DND-41 (cell line): ENCODE data around the gene SEMA3B.

Experiments used
- ATAC-seq: fragments of 200-7000 bp; cut with Tn5 transposase; 3 replicates; pipeline ENCODE4 v1.9.1; 2021; ENCODE audit warnings: low read depth; ENCODE audit not compliant: insufficient read depth
- DNase-seq: peaks from one replicate; pipeline ENCODE4 v3.0.0-alpha.2; 2020
- H2AFZ ChIP-seq: 2 replicates; pipeline ENCODE4 v1.6.0; 2012; ENCODE audit warnings: low read depth, low read length
- H3K27ac ChIP-seq: 2 replicates; pipeline ENCODE4 v1.5.1; 2012; ENCODE audit warnings: low read length, inconsistent platforms
- H3K27me3 ChIP-seq: fragments of 200-600 bp; sonication (generic); 2 replicates; pipeline ENCODE4 v1.6.0; 2012; ENCODE audit warnings: low read length, mild to moderate bottlenecking, inconsistent platforms; ENCODE audit not compliant: insufficient read depth, poor library complexity
- H3K36me3 ChIP-seq: 2 replicates; pipeline ENCODE4 v1.5.1; 2012; ENCODE audit warnings: low read length, inconsistent platforms; ENCODE audit not compliant: insufficient read depth
- H3K4me1 ChIP-seq: 2 replicates; pipeline ENCODE4 v1.5.1; 2012; ENCODE audit warnings: mild to moderate bottlenecking, low read length; ENCODE audit not compliant: insufficient read depth
- H3K4me2 ChIP-seq: 2 replicates; pipeline ENCODE4 v1.6.0; 2012; ENCODE audit warnings: mild to moderate bottlenecking, moderate library complexity, low read length, inconsistent platforms; ENCODE audit not compliant: insufficient read depth
- H3K4me3 ChIP-seq, 2 experiments: fragments of 200-600 bp in 1 of 2; shearing (Covaris generic) in 1 of 2; 2 replicates each; pipeline ENCODE4 v1.5.1; 2012 to 2016; ENCODE audit warnings: inconsistent platforms in 2 of 2, low read length in 2 of 2, mild to moderate bottlenecking in 2 of 2, low read depth in 1 of 2, moderate library complexity in 1 of 2
- H3K79me2 ChIP-seq: 2 replicates; pipeline ENCODE4 v1.6.0; 2012; ENCODE audit warnings: low read length, inconsistent platforms; ENCODE audit not compliant: insufficient read depth
- H3K9ac ChIP-seq: 2 replicates; pipeline ENCODE4 v1.6.0; 2012; ENCODE audit warnings: low read depth, mild to moderate bottlenecking, inconsistent platforms, low read length, moderate library complexity
- H3K9me3 ChIP-seq: 2 replicates; pipeline ENCODE4 v1.5.1; 2012; ENCODE audit warnings: low read length, moderate library complexity, mild to moderate bottlenecking, inconsistent platforms; ENCODE audit not compliant: insufficient read depth, severe bottlenecking
- H4K20me1 ChIP-seq: 2 replicates; pipeline ENCODE4 v1.6.0; 2012; ENCODE audit warnings: low read length; ENCODE audit not compliant: insufficient read depth
- EZH2 ChIP-seq: IDR thresholded peaks from 3 replicates; pipeline ENCODE4 v1.6.1; 2012; ENCODE audit warnings: borderline replicate concordance, low read depth, mild to moderate bottlenecking, moderate library complexity, low read length, inconsistent platforms; ENCODE audit not compliant: severe bottlenecking
- TF ChIP-seq, protein P1 (sequence below): IDR thresholded peaks from 2 replicates; pipeline ENCODE4 v1.5.1; 2012; ENCODE audit warnings: borderline replicate concordance, low read length, moderate library complexity, mild to moderate bottlenecking; ENCODE audit not compliant: poor library complexity, severe bottlenecking; ENCODE audit errors: extremely low read depth

SEMA3B gene

DNA sequence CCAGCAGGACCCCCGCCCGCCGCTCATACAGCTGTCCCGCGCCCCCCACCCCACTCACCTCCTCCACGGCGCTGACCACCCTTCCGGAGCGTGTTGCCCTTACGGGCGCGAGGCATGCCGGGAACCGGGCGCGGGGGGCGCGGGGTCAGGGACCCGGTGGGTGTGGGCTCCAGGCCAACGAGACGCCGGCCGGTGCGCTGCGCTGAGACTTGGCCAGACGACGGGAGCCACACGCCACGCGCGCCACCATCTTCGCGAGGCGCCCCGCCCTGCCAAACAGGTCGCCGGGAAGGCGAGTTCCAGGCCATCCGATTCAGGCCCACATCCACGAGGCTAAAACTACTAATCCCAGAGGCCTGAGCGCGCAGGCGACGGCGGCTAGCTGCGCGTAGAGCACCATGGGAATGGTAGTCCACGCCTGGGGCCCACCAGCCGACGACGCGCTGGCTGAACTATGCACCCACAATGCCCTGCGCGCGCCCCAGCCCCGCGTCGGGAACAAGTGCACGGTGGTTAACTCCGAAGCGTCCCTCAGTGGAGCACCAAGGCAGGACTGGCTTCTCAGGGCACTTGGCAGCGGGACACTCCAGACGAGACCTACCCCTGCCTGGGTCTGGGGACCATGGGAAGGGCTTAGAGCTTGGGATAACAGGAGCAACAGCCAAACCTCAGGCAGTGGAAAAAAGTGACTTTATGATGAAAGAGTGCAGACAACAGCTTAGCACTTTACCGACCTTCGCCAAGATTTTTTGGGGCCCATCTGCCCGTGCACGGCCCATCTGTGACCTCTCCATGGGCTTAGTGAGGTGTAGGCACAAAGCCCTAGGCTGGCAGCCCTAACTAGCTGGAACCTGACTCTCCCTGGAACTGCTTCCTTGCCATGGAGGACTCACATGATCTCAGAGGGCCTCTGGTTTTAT is 23.5 kb downstream of the SEMA3B start, which contains the start of gene IFRD2:
IFRD2 (minus strand) TSS at position 271 of the 920 bp plus-strand sequence; CDS start at position 116, 155 bp downstream.
- DNase-seq (peak; percentile 98), ATAC-seq (peak; percentile 97)
- Histone ChIP-seq H3K4me2 (peak within 1 kb of the TSS; percentile 95), H2AFZ (peak within 1 kb of the TSS; percentile 97), H3K36me3 (peaks cover 38% of the 10 kb centered on the region), H3K79me2 (peaks cover 28% of the 10 kb centered on the region), H3K27me3 (no peaks in the 10 kb centered on the region), H4K20me1 (peaks cover 19% of the 10 kb centered on the region; the same call in 1 of the 2 replicates), H3K9me3 (no peaks in the 10 kb centered on the region), H3K9ac (peak within 1 kb of the TSS; percentile 86), H3K27ac (peak within 1 kb of the TSS; percentile 85), H3K4me1 (peaks cover 33% of the 10 kb centered on the region), H3K4me3 (peak within 1 kb of the TSS; percentile 77 to 98; a peak in 3 of 4 replicates)
- no peak for TF ChIP-seq EZH2
- TF ChIP-seq, protein P1, sequence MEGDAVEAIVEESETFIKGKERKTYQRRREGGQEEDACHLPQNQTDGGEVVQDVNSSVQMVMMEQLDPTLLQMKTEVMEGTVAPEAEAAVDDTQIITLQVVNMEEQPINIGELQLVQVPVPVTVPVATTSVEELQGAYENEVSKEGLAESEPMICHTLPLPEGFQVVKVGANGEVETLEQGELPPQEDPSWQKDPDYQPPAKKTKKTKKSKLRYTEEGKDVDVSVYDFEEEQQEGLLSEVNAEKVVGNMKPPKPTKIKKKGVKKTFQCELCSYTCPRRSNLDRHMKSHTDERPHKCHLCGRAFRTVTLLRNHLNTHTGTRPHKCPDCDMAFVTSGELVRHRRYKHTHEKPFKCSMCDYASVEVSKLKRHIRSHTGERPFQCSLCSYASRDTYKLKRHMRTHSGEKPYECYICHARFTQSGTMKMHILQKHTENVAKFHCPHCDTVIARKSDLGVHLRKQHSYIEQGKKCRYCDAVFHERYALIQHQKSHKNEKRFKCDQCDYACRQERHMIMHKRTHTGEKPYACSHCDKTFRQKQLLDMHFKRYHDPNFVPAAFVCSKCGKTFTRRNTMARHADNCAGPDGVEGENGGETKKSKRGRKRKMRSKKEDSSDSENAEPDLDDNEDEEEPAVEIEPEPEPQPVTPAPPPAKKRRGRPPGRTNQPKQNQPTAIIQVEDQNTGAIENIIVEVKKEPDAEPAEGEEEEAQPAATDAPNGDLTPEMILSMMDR, result peak; percentile 35

DNA sequence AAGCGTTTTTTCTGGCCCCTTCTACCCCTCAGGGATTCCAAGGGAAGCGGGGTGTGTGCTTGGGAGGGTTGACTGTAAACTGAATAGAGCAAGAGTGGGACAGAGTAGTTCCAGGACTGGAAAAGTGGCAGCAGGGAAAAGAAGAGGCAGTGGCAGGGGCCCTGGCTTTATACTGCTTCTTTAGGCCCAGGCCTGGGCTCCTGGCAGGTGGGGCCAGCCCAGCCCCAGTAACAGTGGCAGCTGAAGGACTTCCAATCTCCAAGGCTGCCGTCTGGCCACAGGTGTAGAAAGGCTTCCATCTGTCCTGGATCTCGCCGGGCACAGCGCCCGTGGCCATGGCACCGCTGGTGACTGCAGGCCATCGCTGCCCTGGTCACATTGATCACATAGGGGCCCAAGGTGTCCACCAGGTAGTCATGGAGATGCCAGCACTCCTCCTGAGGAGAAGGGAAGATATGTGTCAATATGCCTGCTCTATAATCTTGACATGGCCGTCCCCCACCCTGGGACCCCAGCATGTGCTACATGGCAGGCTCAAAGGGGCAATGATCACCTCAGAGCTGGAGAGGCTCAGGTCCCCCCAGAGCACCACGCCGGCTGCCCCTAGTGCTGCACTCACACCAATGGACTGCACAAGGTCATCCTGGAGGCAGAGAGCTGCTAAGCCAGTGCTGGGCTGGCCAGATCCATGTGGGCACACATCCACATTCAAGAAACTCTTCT is 24.3 kb downstream of the SEMA3B start:
- no peak for ATAC-seq
- peak overlapping the region; percentile 63 for H3K9ac ChIP-seq
- DNase-seq, result no peak
- TF ChIP-seq, protein P1, result no peak
- TF ChIP-seq EZH2, result no peak
- peaks cover 20% of the 10 kb centered on the region; the same call in 1 of the 2 replicates for H4K20me1 ChIP-seq
- peaks cover 30% of the 10 kb centered on the region for H3K79me2 ChIP-seq
- no peaks in the 10 kb centered on the region for H3K27me3 ChIP-seq
- H3K4me2 ChIP-seq, result peak overlapping the region; percentile 95
- peak overlapping the region; percentile 74 for H3K27ac ChIP-seq
- peak overlapping the region; percentile 21 to 98; a peak in 3 of 4 replicates for H3K4me3 ChIP-seq
- H2AFZ ChIP-seq, result peak overlapping the region; percentile 97
- H3K9me3 ChIP-seq, result no peaks in the 10 kb centered on the region
- H3K36me3 ChIP-seq, result peaks cover 31% of the 10 kb centered on the region
- H3K4me1 ChIP-seq, result peaks cover 39% of the 10 kb centered on the region

DNA sequence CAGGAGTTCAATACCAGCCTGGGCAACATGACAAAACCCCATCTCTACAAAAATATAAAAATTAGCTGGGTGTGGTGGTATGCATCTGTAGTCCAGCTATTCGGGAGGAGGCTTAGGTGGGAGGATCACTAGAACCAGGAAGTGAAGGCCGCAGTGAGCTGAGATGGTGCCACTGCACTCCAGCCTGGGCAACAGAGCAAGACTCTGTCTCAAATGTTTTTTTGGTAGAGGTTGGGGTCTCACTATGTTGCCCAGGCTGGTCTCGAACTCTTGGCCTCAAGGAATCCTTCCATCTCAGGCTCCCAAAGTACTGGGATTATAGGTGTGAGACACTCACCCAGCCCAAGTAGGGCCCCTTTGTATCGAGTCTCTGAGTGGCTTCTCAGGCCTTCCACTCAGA is 25.1 kb downstream of the SEMA3B start:
- Histone ChIP-seq H2AFZ (no peak overlapping the region), H3K36me3 (peaks cover 23% of the 10 kb centered on the region), H3K9ac (no peak overlapping the region), H3K79me2 (peaks cover 35% of the 10 kb centered on the region), H3K4me2 (no peak overlapping the region), H3K27me3 (no peaks in the 10 kb centered on the region), H4K20me1 (peaks cover 16% of the 10 kb centered on the region; the same call in 1 of the 2 replicates), H3K4me3 (no peak overlapping the region), H3K27ac (no peak overlapping the region), H3K4me1 (peaks cover 48% of the 10 kb centered on the region), H3K9me3 (no peaks in the 10 kb centered on the region)
- no peak for ATAC-seq
- DNase-seq, result no peak
- no peak for TF ChIP-seq EZH2
- TF ChIP-seq, protein P1, result no peak
